EH (cell line): ENCODE data around the gene SIT1.
"Not testable (repeated sequence)": the region's sequence is repeated elsewhere in the genome, so short reads cannot be mapped to it uniquely, and the experiment has no call there.

Experiments
- DNase-seq: peaks from one replicate; pipeline ENCODE4 v3.0.0-alpha.2; 2015; ENCODE audit warnings: low read depth

Gene SIT1

GRCh38 chr9:35660966-35661415 is 10.3 kb upstream of the SIT1 start:
- peak; percentile 76 for DNase-seq

GRCh38 chr9:35659340-35659739 is 8.6 kb upstream of the SIT1 start:
- DNase-seq: peak; percentile 89

- peak; percentile 80 for DNase-seq
Measured at GRCh38 chr9:35658968-35659220, 8.2 kb upstream of the SIT1 start.

- peak; percentile 86 for DNase-seq
Measured at GRCh38 chr9:35658137-35658967, 7.6 kb upstream of the SIT1 start, which contains the start of gene CCDC107. CCDC107 (plus strand) TSS chr9:35658292; CDS start chr9:35658380, 88 bp downstream.

GRCh38 chr9:35657546-35658136 is 6.9 kb upstream of the SIT1 start, which contains the start of gene RMRP:
RMRP (minus strand) TSS chr9:35658019.
- peak; percentile 100 for DNase-seq

GRCh38 chr9:35656831-35657545 is 6.3 kb upstream of the SIT1 start:
- peak; percentile 76 for DNase-seq

- DNase-seq: no peak
Measured at GRCh38 chr9:35656348-35656747, 5.6 kb upstream of the SIT1 start.

- DNase-seq: no peak
Measured at GRCh38 chr9:35653611-35654010, 2.9 kb upstream of the SIT1 start.

GRCh38 chr9:35652829-35653209 is 2.1 kb upstream of the SIT1 start:
- no peak for DNase-seq

GRCh38 chr9:35651956-35652828 is 1.5 kb upstream of the SIT1 start:
- peak; percentile 55 for DNase-seq

GRCh38 chr9:35649431-35650340 is 1.0 kb downstream of the SIT1 start:
- no peak for DNase-seq

- DNase-seq: peak; percentile 87
Measured at GRCh38 chr9:35646533-35647265, 4.0 kb downstream of the SIT1 start.

- DNase-seq: no peak
Measured at GRCh38 chr9:35646153-35646532, 4.6 kb downstream of the SIT1 start.

- not testable (repeated sequence) for DNase-seq
Measured at GRCh38 chr9:35645736-35646135, 5.0 kb downstream of the SIT1 start.

GRCh38 chr9:35643046-35643445 is 7.7 kb downstream of the SIT1 start:
- DNase-seq: no peak

- not testable (repeated sequence) for DNase-seq
Measured at GRCh38 chr9:35641478-35641877, 9.3 kb downstream of the SIT1 start.

- DNase-seq: not testable (repeated sequence)
Measured at GRCh38 chr9:35640431-35640830, 10.3 kb downstream of the SIT1 start.

GRCh38 chr9:35639631-35640030 is 11.1 kb downstream of the SIT1 start:
- DNase-seq: no peak

- peak; percentile 40 for DNase-seq
Measured at GRCh38 chr9:35639225-35639624, 11.5 kb downstream of the SIT1 start.

- not testable (repeated sequence) for DNase-seq
Measured at GRCh38 chr9:35638751-35639150, 12.0 kb downstream of the SIT1 start.
